Measurements from ENCODE around the gene SCAMP4. TPM values are rescaled to one million over a fixed set of nuclear protein-coding genes. Genes with fewer than 3 reads are reported as not detected.

SCAMP4 gene
- total and polyA plus RNA-seq, 2 of the 13 experiments (the other 11 are each of a cell fraction or from before 2014, with no cell fraction given) = 10.7 to 13.7 TPM

DNA sequence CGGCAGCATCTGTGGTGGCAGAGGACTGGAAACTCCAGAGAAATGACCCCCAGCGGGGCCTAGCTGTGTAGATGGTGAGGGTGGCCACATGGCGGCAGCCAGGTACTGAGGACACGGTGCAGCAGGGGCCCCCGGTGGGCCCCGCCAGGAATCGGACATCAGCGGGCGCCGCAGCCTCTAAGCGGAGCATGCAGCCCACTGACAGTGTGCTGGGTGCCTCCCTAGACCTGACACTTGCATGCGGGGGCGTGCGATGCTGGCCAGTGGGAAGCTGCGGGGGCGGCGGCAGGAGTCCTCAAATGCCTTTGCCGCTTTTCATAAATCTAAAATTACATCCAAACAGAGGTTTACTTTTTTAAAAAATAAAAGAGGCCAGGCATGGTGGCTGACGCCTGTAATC lies 16.1 kb downstream of the SCAMP4 start (continued):
- TF ChIP-seq RBFOX2 (IDR thresholded peaks at IDR 0.05; ENCODE audit: low read depth, low read length) (no peak), ZFP82 (CRISPR knock-in tag; IDR thresholded peaks at IDR 0.05; ENCODE audit: borderline replicate concordance) (no peak), RORA (CRISPR knock-in tag; IDR thresholded peaks at IDR 0.05) (no peak), NFIB (CRISPR knock-in tag; IDR thresholded peaks at IDR 0.05; ENCODE audit: borderline replicate concordance) (no peak), ZNF746 (CRISPR knock-in tag; IDR thresholded peaks at IDR 0.05) (no peak), ELF1 (CRISPR knock-in tag; IDR thresholded peaks at IDR 0.05) (no peak), ZNF136 (CRISPR knock-in tag; IDR thresholded peaks at IDR 0.05; ENCODE audit: low read depth) (no peak), MLLT10 (CRISPR knock-in tag; IDR thresholded peaks at IDR 0.05) (no peak), MEIS1 (CRISPR knock-in tag; IDR thresholded peaks at IDR 0.05; ENCODE audit: borderline replicate concordance) (no peak), AGO2 (optimal IDR thresholded peaks at IDR 0.05; ENCODE audit: low read depth, low read length) (peak; percentile 42), GABPB1 (CRISPR knock-in tag; IDR thresholded peaks at IDR 0.05) (0 out of 2 replicates have a peak, but pooled peaks have one; percentile 14), ZNF646 (CRISPR knock-in tag; IDR thresholded peaks at IDR 0.05) (no peak), ATF3 (CRISPR knock-in tag; IDR thresholded peaks at IDR 0.05) (no peak), ZFP41 (CRISPR knock-in tag; IDR thresholded peaks at IDR 0.05; ENCODE audit: borderline replicate concordance) (no peak)
- TF ChIP-seq, protein P1, sequence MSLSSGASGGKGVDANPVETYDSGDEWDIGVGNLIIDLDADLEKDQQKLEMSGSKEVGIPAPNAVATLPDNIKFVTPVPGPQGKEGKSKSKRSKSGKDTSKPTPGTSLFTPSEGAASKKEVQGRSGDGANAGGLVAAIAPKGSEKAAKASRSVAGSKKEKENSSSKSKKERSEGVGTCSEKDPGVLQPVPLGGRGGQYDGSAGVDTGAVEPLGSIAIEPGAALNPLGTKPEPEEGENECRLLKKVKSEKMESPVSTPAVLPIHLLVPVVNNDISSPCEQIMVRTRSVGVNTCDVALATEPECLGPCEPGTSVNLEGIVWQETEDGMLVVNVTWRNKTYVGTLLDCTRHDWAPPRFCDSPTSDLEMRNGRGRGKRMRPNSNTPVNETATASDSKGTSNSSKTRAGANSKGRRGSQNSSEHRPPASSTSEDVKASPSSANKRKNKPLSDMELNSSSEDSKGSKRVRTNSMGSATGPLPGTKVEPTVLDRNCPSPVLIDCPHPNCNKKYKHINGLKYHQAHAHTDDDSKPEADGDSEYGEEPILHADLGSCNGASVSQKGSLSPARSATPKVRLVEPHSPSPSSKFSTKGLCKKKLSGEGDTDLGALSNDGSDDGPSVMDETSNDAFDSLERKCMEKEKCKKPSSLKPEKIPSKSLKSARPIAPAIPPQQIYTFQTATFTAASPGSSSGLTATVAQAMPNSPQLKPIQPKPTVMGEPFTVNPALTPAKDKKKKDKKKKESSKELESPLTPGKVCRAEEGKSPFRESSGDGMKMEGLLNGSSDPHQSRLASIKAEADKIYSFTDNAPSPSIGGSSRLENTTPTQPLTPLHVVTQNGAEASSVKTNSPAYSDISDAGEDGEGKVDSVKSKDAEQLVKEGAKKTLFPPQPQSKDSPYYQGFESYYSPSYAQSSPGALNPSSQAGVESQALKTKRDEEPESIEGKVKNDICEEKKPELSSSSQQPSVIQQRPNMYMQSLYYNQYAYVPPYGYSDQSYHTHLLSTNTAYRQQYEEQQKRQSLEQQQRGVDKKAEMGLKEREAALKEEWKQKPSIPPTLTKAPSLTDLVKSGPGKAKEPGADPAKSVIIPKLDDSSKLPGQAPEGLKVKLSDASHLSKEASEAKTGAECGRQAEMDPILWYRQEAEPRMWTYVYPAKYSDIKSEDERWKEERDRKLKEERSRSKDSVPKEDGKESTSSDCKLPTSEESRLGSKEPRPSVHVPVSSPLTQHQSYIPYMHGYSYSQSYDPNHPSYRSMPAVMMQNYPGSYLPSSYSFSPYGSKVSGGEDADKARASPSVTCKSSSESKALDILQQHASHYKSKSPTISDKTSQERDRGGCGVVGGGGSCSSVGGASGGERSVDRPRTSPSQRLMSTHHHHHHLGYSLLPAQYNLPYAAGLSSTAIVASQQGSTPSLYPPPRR (CRISPR knock-in tag; IDR thresholded peaks at IDR 0.05; ENCODE audit: borderline replicate concordance) = no peak
- TF ChIP-seq, protein P2, sequence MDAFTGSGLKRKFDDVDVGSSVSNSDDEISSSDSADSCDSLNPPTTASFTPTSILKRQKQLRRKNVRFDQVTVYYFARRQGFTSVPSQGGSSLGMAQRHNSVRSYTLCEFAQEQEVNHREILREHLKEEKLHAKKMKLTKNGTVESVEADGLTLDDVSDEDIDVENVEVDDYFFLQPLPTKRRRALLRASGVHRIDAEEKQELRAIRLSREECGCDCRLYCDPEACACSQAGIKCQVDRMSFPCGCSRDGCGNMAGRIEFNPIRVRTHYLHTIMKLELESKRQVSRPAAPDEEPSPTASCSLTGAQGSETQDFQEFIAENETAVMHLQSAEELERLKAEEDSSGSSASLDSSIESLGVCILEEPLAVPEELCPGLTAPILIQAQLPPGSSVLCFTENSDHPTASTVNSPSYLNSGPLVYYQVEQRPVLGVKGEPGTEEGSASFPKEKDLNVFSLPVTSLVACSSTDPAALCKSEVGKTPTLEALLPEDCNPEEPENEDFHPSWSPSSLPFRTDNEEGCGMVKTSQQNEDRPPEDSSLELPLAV (CRISPR knock-in tag; conservative IDR thresholded peaks at IDR 0.05; ENCODE audit: low read depth) = no peak

Data from HepG2 (cell line).